Neuronal stem cell (in vitro differentiated cells): ENCODE data around the gene DPYSL5.

Experiments used
- DNase-seq: peaks from one replicate; pipeline ENCODE4 v3.0.0-alpha.2; 2013; ENCODE audit warnings: low spot score
- H2AFZ ChIP-seq: one replicate; pipeline ENCODE4 v1.6.1; 2013; ENCODE audit warnings: mild to moderate bottlenecking, low read length, inconsistent platforms
- H2AK5ac ChIP-seq: 2 replicates; pipeline ENCODE4 v1.6.1; 2013; ENCODE audit warnings: low read depth, mild to moderate bottlenecking, inconsistent platforms, low read length, moderate library complexity, mixed read lengths
- H2BK120ac ChIP-seq: 2 replicates; pipeline ENCODE4 v1.6.1; 2013; ENCODE audit warnings: low read depth, mild to moderate bottlenecking, inconsistent platforms, low read length, moderate library complexity, mixed read lengths
- H2BK12ac ChIP-seq: one replicate; pipeline ENCODE4 v1.6.1; 2013; ENCODE audit warnings: low read length, inconsistent platforms
- H2BK15ac ChIP-seq: 2 replicates; pipeline ENCODE4 v1.6.1; 2013; ENCODE audit warnings: mild to moderate bottlenecking, low read length, inconsistent platforms, mixed read lengths
- H2BK5ac ChIP-seq: one replicate; pipeline ENCODE4 v1.6.1; 2013; ENCODE audit warnings: inconsistent platforms, mild to moderate bottlenecking, low read length, moderate library complexity
- H3K14ac ChIP-seq: one replicate; pipeline ENCODE4 v1.6.1; 2013; ENCODE audit warnings: low read length, inconsistent platforms
- H3K18ac ChIP-seq: 2 replicates; pipeline ENCODE4 v1.6.1; 2013; ENCODE audit warnings: low read length, inconsistent platforms
- H3K23ac ChIP-seq: 2 replicates; pipeline ENCODE4 v1.6.1; 2013; ENCODE audit warnings: low read depth, mild to moderate bottlenecking, mixed read lengths, low read length, inconsistent platforms; ENCODE audit not compliant: poor library complexity
- H3K27ac ChIP-seq: replicated peaks from 3 replicates; pipeline ENCODE4 v1.5.1; 2013; ENCODE audit warnings: low read length, inconsistent platforms
- H3K27me3 ChIP-seq, 3 experiments: 2 replicates each; pipeline ENCODE4 v1.6.1; 2013; ENCODE audit warnings: low read length in 3 of 3, mild to moderate bottlenecking in 2 of 3, inconsistent platforms in 1 of 3, low read depth in 1 of 3, mixed read lengths in 1 of 3, moderate library complexity in 1 of 3; ENCODE audit not compliant: control insufficient read depth in 3 of 3, insufficient read depth in 3 of 3
- H3K36me3 ChIP-seq, 2 donors: replicated peaks in 1 of 2; 2 replicates each; pipeline ENCODE4 v1.6.1; 2013; ENCODE audit warnings: low read length in 2 of 2; ENCODE audit not compliant: control insufficient read depth in 2 of 2, insufficient read depth in 2 of 2
- H3K4ac ChIP-seq: 2 replicates; pipeline ENCODE4 v1.6.1; 2013; ENCODE audit warnings: inconsistent platforms, mild to moderate bottlenecking, low read length, moderate library complexity
- H3K4me1 ChIP-seq, 2 donors: 1 replicate in 1 of 2; 2 replicates in 1 of 2; pipeline ENCODE4 v1.6.1; 2013; ENCODE audit warnings: low read length in 2 of 2, low read depth in 1 of 2; ENCODE audit not compliant: control insufficient read depth in 2 of 2, insufficient read depth in 1 of 2
- H3K4me2 ChIP-seq: one replicate; pipeline ENCODE4 v1.6.1; 2013; ENCODE audit warnings: mild to moderate bottlenecking, low read length, inconsistent platforms; ENCODE audit not compliant: insufficient read depth, poor library complexity, severe bottlenecking
- H3K4me3 ChIP-seq, 2 donors: 2 replicates each; pipeline ENCODE4 v1.5.1; 2013; ENCODE audit warnings: low read length in 2 of 2, mild to moderate bottlenecking in 2 of 2, inconsistent platforms in 1 of 2, moderate library complexity in 1 of 2
- H3K79me1 ChIP-seq: one replicate; pipeline ENCODE4 v1.6.1; 2013; ENCODE audit warnings: low read depth, mild to moderate bottlenecking, inconsistent platforms, low read length, moderate library complexity
- H3K9ac ChIP-seq: one replicate; pipeline ENCODE4 v1.6.1; 2013; ENCODE audit warnings: mild to moderate bottlenecking, low read depth, low read length, inconsistent platforms; ENCODE audit not compliant: poor library complexity
- H3K9me3 ChIP-seq, 2 donors: replicated peaks in 1 of 2; 2 replicates each; pipeline versions ENCODE3 to v1.6.1; 2013; ENCODE audit warnings: low read length in 2 of 2, mild to moderate bottlenecking in 2 of 2, inconsistent platforms in 1 of 2, low read depth in 1 of 2, mixed read lengths in 1 of 2, moderate library complexity in 1 of 2; ENCODE audit not compliant: control insufficient read depth in 2 of 2, insufficient read depth in 1 of 2
- H4K8ac ChIP-seq: one replicate; pipeline ENCODE4 v1.6.1; 2013; ENCODE audit warnings: low read depth, mild to moderate bottlenecking, inconsistent platforms, low read length, moderate library complexity
- H4K91ac ChIP-seq: one replicate; pipeline ENCODE4 v1.6.1; 2013; ENCODE audit warnings: low read length, low read depth, mild to moderate bottlenecking, inconsistent platforms; ENCODE audit not compliant: poor library complexity
- WGBS, 2 donors: extraction: QIAGEN DNeasy Blood & Tissue Kit; methylation state at CpG; one replicate each; pipeline ENCODE4 v1.1.7; 2013; ENCODE audit warnings: missing lambda C conversion rate in 2 of 2, mixed read lengths in 1 of 2; ENCODE audit not compliant: insufficient read length in 2 of 2, insufficient replicate concordance in 1 of 2; ENCODE audit errors: extremely low coverage in 2 of 2; 5-methylcytosine and 5-hydroxymethylcytosine counted together

DPYSL5 gene

DNA sequence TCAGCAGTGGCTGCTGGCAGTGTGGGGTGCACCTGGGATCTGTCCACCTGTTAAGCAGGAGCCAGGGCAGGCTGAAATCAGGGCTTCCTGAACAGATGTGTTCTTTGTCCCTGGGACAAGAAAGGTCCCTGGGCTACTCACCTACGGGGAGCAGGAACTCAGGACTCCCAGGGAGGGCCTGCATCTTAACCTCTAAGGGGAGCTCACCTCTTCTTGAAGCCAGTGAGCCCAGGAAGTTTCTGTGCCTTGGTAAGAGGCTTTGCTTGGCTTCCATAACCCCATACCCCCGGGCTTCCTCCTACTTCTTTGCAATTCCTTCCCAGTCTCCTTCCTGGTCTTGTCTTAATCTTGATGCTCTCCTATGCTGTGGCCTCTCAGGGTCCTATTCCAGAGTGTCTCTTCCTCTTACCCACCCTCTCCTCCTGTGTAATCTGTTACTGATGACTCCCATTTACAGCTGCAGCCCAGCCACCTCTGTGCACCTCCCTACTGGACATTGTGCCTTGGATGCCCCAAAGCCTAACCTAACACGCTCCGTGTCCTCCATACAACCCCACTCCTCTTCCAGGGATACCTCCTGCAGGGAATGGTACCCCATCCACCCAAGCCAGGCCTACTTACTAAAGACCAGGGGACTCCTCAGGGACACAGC is 66.9 kb downstream of the DPYSL5 start:
- Histone ChIP-seq H4K8ac (no peak overlapping the region), H2AK5ac (no peak overlapping the region), H3K23ac (no peak overlapping the region), H3K9ac (no peak overlapping the region), H3K9me3 (peaks cover 0 to 13% of the 10 kb centered on the region in 2 donors), H3K4me1 (peaks cover 35 to 48% of the 10 kb centered on the region in 2 donors), H3K27ac (peak overlapping the region; percentile 64), H2BK120ac (no peak overlapping the region), H2BK12ac (peak overlapping the region; percentile 11), H3K27me3 (no peaks in the 10 kb centered on the region), H3K4me2 (peak overlapping the region; percentile 19), H3K4me3 (no peak overlapping the region), H2BK15ac (no peak overlapping the region), H4K91ac (no peak overlapping the region), H3K18ac (no peak overlapping the region), H2AFZ (no peak overlapping the region), H3K4ac (no peak overlapping the region), H3K79me1 (peaks cover 6% of the 10 kb centered on the region), H3K36me3 (peaks cover 15 to 71% of the 10 kb centered on the region in 2 donors), H3K14ac (no peak overlapping the region), H2BK5ac (no peak overlapping the region)
- WGBS, 2 donors, result no CpG with 5 or more reads among the region's 4 CpGs
- DNase-seq, result no peak

DNA sequence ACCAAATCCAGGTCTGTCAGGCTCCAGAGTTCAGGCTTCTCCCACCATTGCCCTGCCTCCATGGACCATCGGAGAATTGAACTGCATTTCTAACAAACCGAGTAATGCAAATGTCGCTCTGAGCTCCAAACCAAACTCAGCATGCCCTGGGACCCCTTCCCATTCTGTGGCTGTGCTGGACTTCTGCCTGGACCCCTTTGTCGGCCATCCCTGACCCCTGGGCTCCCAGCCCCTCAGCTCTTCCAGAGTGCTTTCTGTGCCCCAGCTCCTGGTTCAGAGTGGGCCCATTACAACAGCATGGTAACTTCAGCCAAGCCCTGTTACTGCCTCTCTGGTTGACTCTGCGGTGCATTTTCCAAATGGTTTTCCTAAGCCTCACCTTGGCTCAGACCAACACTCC is 67.4 kb downstream of the DPYSL5 start:
- H3K4me1 ChIP-seq, result peaks cover 35 to 48% of the 10 kb centered on the region in 2 donors
- H2BK12ac ChIP-seq, result no peak overlapping the region
- peaks cover 13 to 67% of the 10 kb centered on the region in 2 donors for H3K36me3 ChIP-seq
- H3K4me3 ChIP-seq, result no peak overlapping the region
- no CpG with 5 or more reads among the region's 5 CpGs for WGBS, 2 donors
- H2BK120ac ChIP-seq, result no peak overlapping the region
- H3K4me2 ChIP-seq, result no peak overlapping the region
- H3K23ac ChIP-seq, result no peak overlapping the region
- H3K9me3 ChIP-seq, result peaks cover 0 to 8% of the 10 kb centered on the region in 2 donors
- no peak overlapping the region for H3K27ac ChIP-seq
- H3K14ac ChIP-seq, result no peak overlapping the region
- H3K79me1 ChIP-seq, result peaks cover 6% of the 10 kb centered on the region
- H3K27me3 ChIP-seq, result no peaks in the 10 kb centered on the region
- no peak overlapping the region for H2AK5ac ChIP-seq
- no peak overlapping the region for H2BK15ac ChIP-seq
- no peak overlapping the region for H4K91ac ChIP-seq
- H2BK5ac ChIP-seq, result no peak overlapping the region
- H4K8ac ChIP-seq, result no peak overlapping the region
- H3K4ac ChIP-seq, result no peak overlapping the region
- H3K9ac ChIP-seq, result no peak overlapping the region
- no peak for DNase-seq
- H2AFZ ChIP-seq, result no peak overlapping the region
- peak overlapping the region; percentile 8 for H3K18ac ChIP-seq

DNA sequence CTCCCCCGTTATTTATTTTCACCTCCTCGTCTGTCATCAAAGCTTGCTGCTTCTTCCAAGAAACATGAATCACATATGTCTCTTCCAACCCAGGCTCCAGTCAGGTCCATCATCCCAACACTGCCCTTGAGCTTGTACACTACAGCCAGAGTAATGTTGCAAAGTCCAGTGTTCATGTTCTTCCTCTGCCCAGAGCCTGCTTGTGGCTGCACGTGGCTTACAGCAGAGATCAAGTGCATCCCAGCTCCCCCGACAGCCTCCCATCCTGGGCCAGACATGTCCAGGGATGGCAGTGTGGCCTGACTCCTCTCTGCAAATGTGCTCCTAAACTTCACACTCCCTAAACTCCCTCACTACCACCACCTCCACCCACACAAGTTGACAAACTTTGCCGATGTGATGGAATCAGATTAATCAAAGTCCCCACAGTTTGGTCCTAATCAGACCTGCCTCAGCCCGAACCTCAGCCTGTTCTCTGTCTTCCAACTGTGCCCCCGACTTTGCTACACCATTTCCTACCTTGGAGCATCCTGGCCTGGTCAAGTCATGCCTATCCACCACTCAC is 68.3 kb downstream of the DPYSL5 start:
- H3K27me3 ChIP-seq, result no peaks in the 10 kb centered on the region
- WGBS, 2 donors, result no CpG with 5 or more reads among the region's 7 CpGs
- H3K23ac ChIP-seq, result no peak overlapping the region
- peaks cover 0 to under 1% of the 10 kb centered on the region in 2 donors for H3K9me3 ChIP-seq
- peak overlapping the region; percentile 38 for H3K18ac ChIP-seq
- no peak overlapping the region for H3K27ac ChIP-seq
- no peak overlapping the region for H2BK12ac ChIP-seq
- no peak overlapping the region for H2BK120ac ChIP-seq
- H3K36me3 ChIP-seq, result peaks cover 13 to 67% of the 10 kb centered on the region in 2 donors
- peaks cover 6% of the 10 kb centered on the region for H3K79me1 ChIP-seq
- peak overlapping the region; percentile 57 for H2BK5ac ChIP-seq
- no peak for DNase-seq
- H2AFZ ChIP-seq, result no peak overlapping the region
- no peak overlapping the region for H3K4ac ChIP-seq
- peaks cover 35 to 49% of the 10 kb centered on the region in 2 donors for H3K4me1 ChIP-seq
- peak overlapping the region; percentile 42 for H2AK5ac ChIP-seq
- no peak overlapping the region for H4K8ac ChIP-seq
- peak overlapping the region; percentile 79 for H3K9ac ChIP-seq
- H3K14ac ChIP-seq, result no peak overlapping the region
- no peak overlapping the region for H3K4me3 ChIP-seq
- H2BK15ac ChIP-seq, result no peak overlapping the region
- no peak overlapping the region for H3K4me2 ChIP-seq
- H4K91ac ChIP-seq, result no peak overlapping the region

DNA sequence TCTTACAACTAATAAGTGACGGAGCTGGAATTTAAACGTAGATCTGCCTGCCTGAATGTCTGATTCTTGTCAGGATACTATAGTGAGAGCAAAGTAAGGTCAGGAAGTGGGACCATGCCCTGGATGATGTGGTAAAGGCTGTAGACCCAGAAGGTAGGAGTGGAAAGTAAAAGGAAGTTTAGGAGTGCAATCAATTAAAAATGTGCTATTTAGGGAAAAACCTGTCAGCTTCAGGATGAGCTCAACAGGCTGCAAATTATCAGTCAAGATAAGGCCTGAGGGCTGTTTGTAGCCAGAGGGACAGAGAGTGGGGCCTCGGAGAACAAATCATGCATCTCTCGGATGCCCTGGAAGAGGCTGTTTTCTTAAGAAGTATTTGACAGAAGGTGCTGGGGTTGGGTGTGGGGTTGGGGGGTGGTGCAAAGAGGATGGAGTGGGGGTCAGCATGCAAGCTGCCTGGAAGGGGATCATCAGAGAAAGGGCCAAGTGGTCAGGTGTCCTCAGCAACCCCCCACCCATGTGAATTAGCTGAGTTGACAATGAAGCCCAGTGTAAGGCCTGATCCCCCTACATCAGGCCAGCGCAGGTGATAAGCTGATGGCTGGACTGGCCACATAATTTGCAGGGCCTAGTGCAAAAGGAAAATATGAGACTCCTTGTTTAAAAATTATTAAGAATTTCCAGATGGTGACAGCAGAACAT is 69.4 kb downstream of the DPYSL5 start:
- no peak overlapping the region for H2AK5ac ChIP-seq
- H3K4me1 ChIP-seq, result peaks cover 32 to 50% of the 10 kb centered on the region in 2 donors
- no peak overlapping the region for H4K8ac ChIP-seq
- no peak overlapping the region for H3K27ac ChIP-seq
- H2AFZ ChIP-seq, result no peak overlapping the region
- WGBS, 2 donors, result no CpG with 5 or more reads among the region's 5 CpGs
- no peak overlapping the region for H2BK15ac ChIP-seq
- peaks cover 11 to 66% of the 10 kb centered on the region in 2 donors for H3K36me3 ChIP-seq
- H3K27me3 ChIP-seq, result no peaks in the 10 kb centered on the region
- no peak overlapping the region for H2BK12ac ChIP-seq
- H2BK5ac ChIP-seq, result no peak overlapping the region
- H3K4me2 ChIP-seq, result no peak overlapping the region
- no peak overlapping the region for H3K4me3 ChIP-seq
- H2BK120ac ChIP-seq, result no peak overlapping the region
- no peak overlapping the region for H3K9ac ChIP-seq
- no peak overlapping the region for H3K14ac ChIP-seq
- no peak overlapping the region for H4K91ac ChIP-seq
- peaks cover 6% of the 10 kb centered on the region for H3K79me1 ChIP-seq
- H3K4ac ChIP-seq, result no peak overlapping the region
- H3K23ac ChIP-seq, result no peak overlapping the region
- DNase-seq, result no peak
- no peak overlapping the region for H3K18ac ChIP-seq
- no peaks in the 10 kb centered on the region for H3K9me3 ChIP-seq
